K562 (cell line): ENCODE data around the gene SLC9A3.

Experiments used
- HNRNPK ChIP-seq: fragments of 200-400 bp; formaldehyde crosslinking; IDR thresholded peaks from one replicate; pipeline ENCODE4 v1.6.1; 2018; ENCODE audit warnings: mild to moderate bottlenecking, low read depth, low read length; ENCODE audit not compliant: poor library complexity, severe bottlenecking
- POLR2A ChIP-seq: fragments of 450-650 bp; conservative IDR thresholded peaks from 2 replicates; pipeline ENCODE4 v1.6.1; 2016
- ZNF143 ChIP-seq: sonication (generic); formaldehyde crosslinking; IDR thresholded peaks from 2 replicates; pipeline ENCODE4 v1.9.0; 2022; ENCODE audit warnings: mild to moderate bottlenecking, missing genetic modification reagents
- ZNF224 ChIP-seq: sonication (generic); formaldehyde crosslinking; IDR thresholded peaks from 2 replicates; pipeline ENCODE4 v1.8.0; 2022; ENCODE audit warnings: mild to moderate bottlenecking, missing genetic modification reagents

DNA sequence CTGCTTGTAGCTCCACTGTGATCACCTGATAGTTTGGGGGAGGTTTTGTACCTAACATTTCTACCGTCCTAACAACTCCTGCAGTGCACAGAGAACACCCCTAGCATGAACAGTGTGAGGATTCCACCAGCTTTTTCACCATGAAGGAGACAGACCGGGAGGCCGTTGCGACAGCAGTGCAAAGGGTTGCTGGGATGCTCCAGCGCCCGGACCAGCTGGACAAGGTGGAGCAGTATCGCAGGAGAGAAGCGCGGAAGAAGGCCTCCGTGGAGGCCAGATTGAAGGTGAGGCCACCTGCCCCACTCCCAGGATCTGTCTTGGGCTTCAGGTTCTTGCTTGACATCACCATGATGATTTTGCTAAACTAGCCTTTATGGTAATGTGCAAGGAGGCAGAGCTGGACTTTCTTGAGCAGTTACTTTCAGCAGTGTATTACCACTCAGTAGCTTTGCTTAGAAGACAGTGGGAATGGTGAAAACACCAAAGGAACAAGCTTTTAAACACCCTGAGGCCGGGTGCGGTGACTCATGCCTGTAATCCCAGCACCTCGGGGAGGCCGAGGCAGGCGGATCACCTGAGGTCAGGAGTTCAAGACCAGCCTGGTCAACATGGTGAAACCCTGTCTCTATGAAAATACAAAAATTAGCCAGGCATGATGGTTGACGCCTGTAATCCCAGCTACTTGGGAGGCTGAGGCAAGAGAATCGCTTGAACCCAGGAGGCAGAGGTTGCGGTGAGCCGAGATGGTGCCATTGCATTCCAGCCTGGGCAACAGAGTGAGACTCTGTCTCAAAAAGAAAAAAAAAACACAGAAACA is 78.0 kb downstream of the SLC9A3 start:
- TF ChIP-seq POLR2A (no peak), ZNF224 (no peak), HNRNPK (no peak), ZNF143 (CRISPR knock-in tag) (no peak)
